ENCODE results near the gene AMBRA1. TPM values are rescaled to one million over a fixed set of nuclear protein-coding genes. Genes with fewer than 3 reads are reported as not detected.

The AMBRA1 gene
- total RNA-seq, 1 donor from 2014 or later: 36.9 TPM

DNA sequence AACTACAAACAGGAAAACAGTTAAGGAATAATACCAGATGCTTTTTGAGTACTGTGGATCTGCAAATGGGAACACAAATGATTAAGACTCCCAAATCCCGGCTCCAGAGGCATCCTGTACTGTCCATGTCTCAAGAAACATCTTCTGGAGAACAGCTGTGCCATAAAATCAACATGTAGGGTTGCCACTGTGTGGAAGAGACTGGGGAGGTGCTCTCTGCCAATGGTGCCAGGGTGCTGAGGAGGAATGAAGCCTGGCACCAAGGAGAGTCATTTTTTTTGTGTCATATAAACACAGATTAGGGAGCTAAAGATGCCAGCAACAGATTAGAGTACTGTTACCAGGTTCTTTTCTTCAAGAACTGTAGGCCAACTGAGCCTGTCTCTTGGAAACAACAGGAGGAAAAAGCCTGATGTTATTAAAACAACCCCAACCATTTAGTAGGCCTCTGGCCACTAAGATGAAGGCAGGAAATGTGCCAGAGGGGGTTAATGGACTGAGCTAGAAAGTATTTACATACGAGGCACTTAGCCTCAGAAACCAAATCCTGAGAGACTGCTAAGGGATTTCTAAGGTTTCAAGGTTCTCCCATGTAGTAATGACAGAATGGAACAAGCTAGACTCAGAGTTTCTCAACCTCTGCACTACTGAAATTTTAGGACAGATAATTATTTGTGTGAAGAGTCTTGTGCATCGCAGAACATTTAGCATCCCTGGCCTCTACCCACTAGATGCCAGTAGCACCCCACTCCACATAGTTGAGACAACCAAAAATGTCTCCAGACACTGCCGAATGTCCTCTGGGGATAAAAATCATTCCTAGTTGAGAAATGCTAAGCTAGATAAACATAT lies 147.7 kb downstream of the AMBRA1 start:
- Mint-ChIP-seq H3K36me3 (ENCODE audit: low read depth, unreplicated experiment) (no peaks in the 10 kb centered on the region), H3K4me3 (ENCODE audit: unreplicated experiment) (no peak overlapping the region), H3K9me3 (ENCODE audit: unreplicated experiment) (no peaks in the 10 kb centered on the region), H3K27ac (ENCODE audit: unreplicated experiment) (peak overlapping the region; percentile 88), H3K27me3 (ENCODE audit: unreplicated experiment) (peaks cover 5% of the 10 kb centered on the region), H3K4me1 (ENCODE audit: unreplicated experiment) (peaks cover 23% of the 10 kb centered on the region)
- TF ChIP-seq, protein P1, sequence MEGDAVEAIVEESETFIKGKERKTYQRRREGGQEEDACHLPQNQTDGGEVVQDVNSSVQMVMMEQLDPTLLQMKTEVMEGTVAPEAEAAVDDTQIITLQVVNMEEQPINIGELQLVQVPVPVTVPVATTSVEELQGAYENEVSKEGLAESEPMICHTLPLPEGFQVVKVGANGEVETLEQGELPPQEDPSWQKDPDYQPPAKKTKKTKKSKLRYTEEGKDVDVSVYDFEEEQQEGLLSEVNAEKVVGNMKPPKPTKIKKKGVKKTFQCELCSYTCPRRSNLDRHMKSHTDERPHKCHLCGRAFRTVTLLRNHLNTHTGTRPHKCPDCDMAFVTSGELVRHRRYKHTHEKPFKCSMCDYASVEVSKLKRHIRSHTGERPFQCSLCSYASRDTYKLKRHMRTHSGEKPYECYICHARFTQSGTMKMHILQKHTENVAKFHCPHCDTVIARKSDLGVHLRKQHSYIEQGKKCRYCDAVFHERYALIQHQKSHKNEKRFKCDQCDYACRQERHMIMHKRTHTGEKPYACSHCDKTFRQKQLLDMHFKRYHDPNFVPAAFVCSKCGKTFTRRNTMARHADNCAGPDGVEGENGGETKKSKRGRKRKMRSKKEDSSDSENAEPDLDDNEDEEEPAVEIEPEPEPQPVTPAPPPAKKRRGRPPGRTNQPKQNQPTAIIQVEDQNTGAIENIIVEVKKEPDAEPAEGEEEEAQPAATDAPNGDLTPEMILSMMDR (IDR thresholded peaks at IDR 0.05; ENCODE audit: unreplicated experiment): no peak
- DNase-seq (ENCODE audit: low spot score): no peak

DNA sequence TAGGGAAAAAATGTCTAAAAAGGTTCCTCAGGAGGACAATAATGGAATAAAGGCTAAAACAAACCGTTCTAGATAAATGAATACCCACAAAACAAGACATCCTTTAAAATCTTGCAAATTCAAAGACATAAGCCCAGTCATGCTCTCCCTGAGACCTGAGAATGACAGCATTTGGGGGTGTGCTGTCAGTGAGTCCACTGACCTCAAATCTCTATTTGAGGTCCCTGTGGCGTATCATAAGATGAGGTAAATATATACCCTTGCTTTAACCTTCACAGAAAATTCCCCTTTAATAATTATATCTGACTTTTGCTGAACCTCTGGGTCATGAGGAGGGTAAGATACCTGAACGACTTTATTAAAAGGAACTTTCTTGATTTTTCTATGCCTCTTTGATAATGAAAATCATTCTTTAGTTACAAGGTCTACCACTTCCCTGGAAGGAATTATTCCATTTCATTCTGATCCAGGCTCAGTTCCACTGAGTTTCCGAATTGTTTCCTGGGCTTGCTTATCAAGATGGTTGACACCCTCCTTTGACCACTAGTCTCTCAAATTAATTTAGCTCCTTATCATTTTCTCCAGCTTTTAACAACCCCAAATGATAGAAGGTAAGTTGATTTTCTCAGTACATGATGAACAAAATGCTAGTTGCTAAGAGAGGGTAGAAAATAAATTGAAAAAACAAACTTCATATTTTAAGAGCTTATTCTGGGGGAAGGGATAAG lies 148.5 kb downstream of the AMBRA1 start:
- H3K27ac Mint-ChIP-seq (ENCODE audit: unreplicated experiment): peak overlapping the region; percentile 88
- H3K36me3 Mint-ChIP-seq (ENCODE audit: low read depth, unreplicated experiment): peaks cover 3% of the 10 kb centered on the region
- TF ChIP-seq, protein P1 (IDR thresholded peaks at IDR 0.05; ENCODE audit: unreplicated experiment): no peak
- no peak overlapping the region for H3K4me3 Mint-ChIP-seq (ENCODE audit: unreplicated experiment)
- peaks cover 5% of the 10 kb centered on the region for H3K27me3 Mint-ChIP-seq (ENCODE audit: unreplicated experiment)
- no peaks in the 10 kb centered on the region for H3K9me3 Mint-ChIP-seq (ENCODE audit: unreplicated experiment)
- peaks cover 23% of the 10 kb centered on the region for H3K4me1 Mint-ChIP-seq (ENCODE audit: unreplicated experiment)
- DNase-seq (ENCODE audit: low spot score): no peak

DNA sequence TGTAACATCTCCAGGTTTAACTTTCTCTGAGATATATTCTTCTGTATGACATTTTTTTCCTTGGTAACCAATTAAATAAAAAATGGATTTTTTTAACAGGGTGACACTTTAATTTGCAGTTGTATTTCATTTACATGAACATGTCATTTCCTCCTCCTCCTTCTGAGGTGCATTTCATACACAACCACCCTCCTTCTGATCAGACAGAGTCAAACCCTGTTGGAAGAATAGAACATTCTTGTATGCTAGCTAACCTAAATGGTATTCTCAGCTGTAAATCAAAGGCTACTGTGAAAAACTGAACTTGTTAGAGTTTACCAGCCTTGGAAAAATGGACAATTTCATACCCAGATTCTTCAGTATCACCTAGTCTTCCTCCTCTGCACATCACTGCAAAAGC lies 149.5 kb downstream of the AMBRA1 start:
- no peaks in the 10 kb centered on the region for H3K9me3 Mint-ChIP-seq (ENCODE audit: unreplicated experiment)
- TF ChIP-seq, protein P1 (IDR thresholded peaks at IDR 0.05; ENCODE audit: unreplicated experiment): no peak
- peaks cover 3% of the 10 kb centered on the region for H3K36me3 Mint-ChIP-seq (ENCODE audit: low read depth, unreplicated experiment)
- no peak overlapping the region for H3K4me3 Mint-ChIP-seq (ENCODE audit: unreplicated experiment)
- peaks cover 23% of the 10 kb centered on the region for H3K4me1 Mint-ChIP-seq (ENCODE audit: unreplicated experiment)
- H3K27me3 Mint-ChIP-seq (ENCODE audit: unreplicated experiment): peaks cover 5% of the 10 kb centered on the region
- no peak overlapping the region for H3K27ac Mint-ChIP-seq (ENCODE audit: unreplicated experiment)
- DNase-seq (ENCODE audit: low spot score): no peak

DNA sequence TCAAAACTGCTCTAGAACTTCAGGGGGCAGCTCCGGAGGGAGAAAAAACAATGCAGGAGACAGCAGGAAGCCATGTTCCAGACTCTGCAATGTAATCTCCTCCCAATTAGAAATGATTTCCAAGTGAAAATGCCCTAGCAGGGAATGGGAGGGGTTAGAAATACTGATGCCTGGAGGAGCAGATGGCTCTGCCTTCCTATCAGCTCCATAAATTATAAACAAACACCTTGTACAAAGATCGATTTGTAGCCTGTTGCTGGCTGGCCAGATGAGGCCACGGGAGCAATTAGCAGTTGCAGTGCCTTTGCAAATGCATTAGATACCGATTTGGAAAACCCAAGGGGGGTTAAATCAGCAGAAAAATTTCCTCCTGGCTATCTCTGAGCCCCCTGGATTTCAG lies 155.6 kb downstream of the AMBRA1 start:
- no peak for DNase-seq (ENCODE audit: low spot score)
- H3K4me1 Mint-ChIP-seq (ENCODE audit: unreplicated experiment): peaks cover 25% of the 10 kb centered on the region
- H3K27me3 Mint-ChIP-seq (ENCODE audit: unreplicated experiment): no peaks in the 10 kb centered on the region
- TF ChIP-seq, protein P1 (IDR thresholded peaks at IDR 0.05; ENCODE audit: unreplicated experiment): no peak
- no peak overlapping the region for H3K27ac Mint-ChIP-seq (ENCODE audit: unreplicated experiment)
- peaks cover 3% of the 10 kb centered on the region for H3K36me3 Mint-ChIP-seq (ENCODE audit: low read depth, unreplicated experiment)
- no peak overlapping the region for H3K4me3 Mint-ChIP-seq (ENCODE audit: unreplicated experiment)
- H3K9me3 Mint-ChIP-seq (ENCODE audit: unreplicated experiment): no peaks in the 10 kb centered on the region
